Measurements from ENCODE around the gene SLMAP.
"Not testable (repeated sequence)": the region's sequence is repeated elsewhere in the genome, so short reads cannot be mapped to it uniquely, and the experiment has no call there.

Gene SLMAP

DNA sequence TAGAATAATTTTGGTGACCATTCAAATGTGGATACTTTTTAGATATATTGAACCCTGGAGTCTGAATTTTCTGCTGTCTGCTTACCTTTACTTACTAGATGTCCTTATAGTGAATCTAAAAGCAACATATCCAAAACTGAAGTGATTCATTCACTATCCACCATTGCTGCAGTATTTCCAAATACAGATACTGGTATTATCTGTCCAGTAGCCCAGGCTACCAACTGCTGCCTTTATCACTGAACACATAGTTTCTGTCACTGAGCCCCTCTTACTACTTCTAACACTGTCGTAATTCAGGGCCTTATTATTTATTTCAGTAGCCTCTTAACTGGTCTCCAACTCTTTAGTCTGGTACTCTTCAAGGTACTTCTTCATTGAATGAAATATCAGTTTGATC lies 49.2 kb downstream of the SLMAP start:
- no peaks in the 10 kb centered on the region for H3K9me3 ChIP-seq (ENCODE audit: insufficient read depth, low read length, severe bottlenecking)
- ATAC-seq (ENCODE audit: insufficient read depth, low read depth) (no peak), DNase-seq (no peak)
- H3K79me2 ChIP-seq (ENCODE audit: insufficient read depth, low read length) = peaks cover 88% of the 10 kb centered on the region
- no peak overlapping the region for H3K9ac ChIP-seq (ENCODE audit: low read depth, low read length)
- H4K20me1 ChIP-seq (ENCODE audit: insufficient read depth, low read length) = peaks cover 36% of the 10 kb centered on the region
- H3K4me3 ChIP-seq (ENCODE audit: low read depth in 1 of 2, low read length in 2 of 2) = no peak overlapping the region
- H3K4me2 ChIP-seq (ENCODE audit: insufficient read depth, low read length) = no peak overlapping the region
- H3K27ac ChIP-seq (ENCODE audit: low read length) = no peak overlapping the region
- TF ChIP-seq, protein P1, sequence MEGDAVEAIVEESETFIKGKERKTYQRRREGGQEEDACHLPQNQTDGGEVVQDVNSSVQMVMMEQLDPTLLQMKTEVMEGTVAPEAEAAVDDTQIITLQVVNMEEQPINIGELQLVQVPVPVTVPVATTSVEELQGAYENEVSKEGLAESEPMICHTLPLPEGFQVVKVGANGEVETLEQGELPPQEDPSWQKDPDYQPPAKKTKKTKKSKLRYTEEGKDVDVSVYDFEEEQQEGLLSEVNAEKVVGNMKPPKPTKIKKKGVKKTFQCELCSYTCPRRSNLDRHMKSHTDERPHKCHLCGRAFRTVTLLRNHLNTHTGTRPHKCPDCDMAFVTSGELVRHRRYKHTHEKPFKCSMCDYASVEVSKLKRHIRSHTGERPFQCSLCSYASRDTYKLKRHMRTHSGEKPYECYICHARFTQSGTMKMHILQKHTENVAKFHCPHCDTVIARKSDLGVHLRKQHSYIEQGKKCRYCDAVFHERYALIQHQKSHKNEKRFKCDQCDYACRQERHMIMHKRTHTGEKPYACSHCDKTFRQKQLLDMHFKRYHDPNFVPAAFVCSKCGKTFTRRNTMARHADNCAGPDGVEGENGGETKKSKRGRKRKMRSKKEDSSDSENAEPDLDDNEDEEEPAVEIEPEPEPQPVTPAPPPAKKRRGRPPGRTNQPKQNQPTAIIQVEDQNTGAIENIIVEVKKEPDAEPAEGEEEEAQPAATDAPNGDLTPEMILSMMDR (IDR thresholded peaks at IDR 0.05; ENCODE audit: borderline replicate concordance, extremely low read depth, low read length, poor library complexity, severe bottlenecking) = no peak
- no peak for TF ChIP-seq EZH2 (IDR thresholded peaks at IDR 0.05; ENCODE audit: borderline replicate concordance, low read depth, low read length, severe bottlenecking)
- H3K36me3 ChIP-seq (ENCODE audit: insufficient read depth, low read length) = no peaks in the 10 kb centered on the region
- no peak overlapping the region for H2AFZ ChIP-seq (ENCODE audit: low read depth, low read length)
- peaks cover 8% of the 10 kb centered on the region; the same call in 1 of the 2 replicates for H3K4me1 ChIP-seq (ENCODE audit: insufficient read depth, low read length)
- no peaks in the 10 kb centered on the region for H3K27me3 ChIP-seq (ENCODE audit: insufficient read depth, low read length, poor library complexity)

DNA sequence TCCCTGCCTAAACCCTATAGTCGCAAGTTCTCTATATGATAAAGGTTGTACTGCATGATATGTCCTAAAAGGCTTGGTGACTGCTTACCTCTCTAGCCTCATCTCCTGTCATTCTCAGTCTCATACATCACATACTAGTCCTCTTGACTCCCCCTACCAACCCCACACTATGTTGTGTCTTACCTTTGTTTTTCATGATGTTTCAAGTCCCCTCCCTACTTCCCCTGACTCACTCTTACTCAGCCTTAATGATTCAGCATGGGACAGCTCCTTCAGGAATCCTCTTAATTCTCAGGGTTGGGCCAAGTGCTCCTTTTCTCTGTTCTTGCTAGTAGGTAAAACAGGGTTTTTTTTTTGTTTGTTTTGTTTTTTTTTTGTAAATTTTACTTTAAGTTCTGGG lies 49.6 kb downstream of the SLMAP start:
- no peak overlapping the region for H3K9ac ChIP-seq (ENCODE audit: low read depth, low read length)
- H3K36me3 ChIP-seq (ENCODE audit: insufficient read depth, low read length) = no peaks in the 10 kb centered on the region
- peaks cover 87% of the 10 kb centered on the region for H3K79me2 ChIP-seq (ENCODE audit: insufficient read depth, low read length)
- H4K20me1 ChIP-seq (ENCODE audit: insufficient read depth, low read length) = peaks cover 32% of the 10 kb centered on the region
- no peak for TF ChIP-seq EZH2 (IDR thresholded peaks at IDR 0.05; ENCODE audit: borderline replicate concordance, low read depth, low read length, severe bottlenecking)
- TF ChIP-seq, protein P1 (IDR thresholded peaks at IDR 0.05; ENCODE audit: borderline replicate concordance, extremely low read depth, low read length, poor library complexity, severe bottlenecking) = no peak
- H3K4me1 ChIP-seq (ENCODE audit: insufficient read depth, low read length) = peaks cover 8% of the 10 kb centered on the region; the same call in 1 of the 2 replicates
- H3K9me3 ChIP-seq (ENCODE audit: insufficient read depth, low read length, severe bottlenecking) = no peaks in the 10 kb centered on the region
- H3K4me3 ChIP-seq (ENCODE audit: low read depth in 1 of 2, low read length in 2 of 2) = no peak overlapping the region
- no peak overlapping the region for H3K27ac ChIP-seq (ENCODE audit: low read length)
- no peaks in the 10 kb centered on the region for H3K27me3 ChIP-seq (ENCODE audit: insufficient read depth, low read length, poor library complexity)
- no peak overlapping the region for H3K4me2 ChIP-seq (ENCODE audit: insufficient read depth, low read length)
- DNase-seq = no peak
- ATAC-seq (ENCODE audit: insufficient read depth, low read depth) = no peak
- H2AFZ ChIP-seq (ENCODE audit: low read depth, low read length) = no peak overlapping the region

DNA sequence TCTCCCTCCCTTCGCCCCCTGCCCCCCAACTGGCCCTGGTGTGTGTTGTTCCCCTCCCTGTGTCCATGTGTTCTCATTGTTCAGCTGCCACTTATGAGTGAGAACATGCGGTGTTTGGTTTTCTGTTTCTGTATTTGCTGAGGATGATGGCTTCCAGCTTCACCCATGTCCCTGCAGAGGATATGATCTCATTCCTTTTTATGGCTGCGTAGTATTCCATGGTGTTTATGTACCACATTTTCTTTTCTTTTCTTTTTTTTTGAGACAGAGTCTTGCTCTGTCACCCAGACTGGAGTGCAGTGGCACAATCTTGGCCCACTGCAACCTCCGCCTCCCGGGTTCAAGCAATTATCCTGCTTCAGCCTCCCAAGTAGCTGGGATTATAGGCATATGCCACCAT lies 50.1 kb downstream of the SLMAP start:
- not testable (repeated sequence) for H3K9me3 ChIP-seq (ENCODE audit: insufficient read depth, low read length, severe bottlenecking); H3K4me3 ChIP-seq (ENCODE audit: low read depth in 1 of 2, low read length in 2 of 2); H3K27ac ChIP-seq (ENCODE audit: low read length); H3K4me1 ChIP-seq (ENCODE audit: insufficient read depth, low read length); H3K4me2 ChIP-seq (ENCODE audit: insufficient read depth, low read length); H3K36me3 ChIP-seq (ENCODE audit: insufficient read depth, low read length); H2AFZ ChIP-seq (ENCODE audit: low read depth, low read length); H3K9ac ChIP-seq (ENCODE audit: low read depth, low read length); ATAC-seq (ENCODE audit: insufficient read depth, low read depth); DNase-seq; H3K27me3 ChIP-seq (ENCODE audit: insufficient read depth, low read length, poor library complexity)
- H4K20me1 ChIP-seq (ENCODE audit: insufficient read depth, low read length) = peaks cover 28% of the 10 kb centered on the region
- peaks cover 88% of the 10 kb centered on the region for H3K79me2 ChIP-seq (ENCODE audit: insufficient read depth, low read length)

DNA sequence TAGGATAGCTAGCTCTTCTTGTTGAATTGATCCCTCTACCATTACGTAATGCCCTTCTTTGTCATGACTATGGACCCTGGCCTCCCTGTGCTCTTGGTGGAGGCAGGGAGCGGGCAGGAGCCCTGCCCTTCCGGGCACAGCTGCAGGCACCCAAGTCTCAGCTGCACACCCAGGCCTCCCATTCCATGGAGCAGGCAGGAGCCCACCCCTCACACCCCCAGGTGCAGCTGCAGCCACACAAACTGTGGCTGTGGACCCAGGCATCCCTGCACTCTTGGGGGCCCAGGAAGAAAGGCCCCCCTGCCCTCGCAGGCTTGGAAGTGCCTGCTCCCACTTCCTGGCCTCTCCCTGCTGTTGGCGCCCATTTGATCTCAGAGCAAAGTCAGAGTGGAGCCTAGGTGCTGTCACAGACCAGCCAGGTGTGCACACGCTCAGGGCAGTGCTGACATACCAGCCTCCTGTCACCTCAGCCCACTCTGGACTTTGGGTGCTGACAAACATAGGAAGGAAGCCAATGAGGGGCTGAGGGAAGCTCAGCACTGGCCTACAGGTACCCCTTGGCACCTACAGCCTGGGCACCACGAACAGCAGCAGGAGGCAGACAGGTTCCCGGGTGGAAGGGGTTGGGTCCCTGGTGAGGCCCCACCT lies 53.0 kb downstream of the SLMAP start:
- Histone ChIP-seq H3K27ac (ENCODE audit: low read length) (no peak overlapping the region), H3K27me3 (ENCODE audit: insufficient read depth, low read length, poor library complexity) (no peaks in the 10 kb centered on the region), H3K9me3 (ENCODE audit: insufficient read depth, low read length, severe bottlenecking) (no peaks in the 10 kb centered on the region), H2AFZ (ENCODE audit: low read depth, low read length) (no peak overlapping the region), H4K20me1 (ENCODE audit: insufficient read depth, low read length) (peaks cover 27% of the 10 kb centered on the region), H3K4me3 (ENCODE audit: low read depth in 1 of 2, low read length in 2 of 2) (no peak overlapping the region), H3K36me3 (ENCODE audit: insufficient read depth, low read length) (no peaks in the 10 kb centered on the region), H3K4me2 (ENCODE audit: insufficient read depth, low read length) (no peak overlapping the region), H3K4me1 (ENCODE audit: insufficient read depth, low read length) (peaks cover 5% of the 10 kb centered on the region; the same call in 1 of the 2 replicates), H3K79me2 (ENCODE audit: insufficient read depth, low read length) (peaks cover 93% of the 10 kb centered on the region), H3K9ac (ENCODE audit: low read depth, low read length) (no peak overlapping the region)
- no peak for DNase-seq
- no peak for TF ChIP-seq EZH2 (IDR thresholded peaks at IDR 0.05; ENCODE audit: borderline replicate concordance, low read depth, low read length, severe bottlenecking)
- TF ChIP-seq, protein P1 (IDR thresholded peaks at IDR 0.05; ENCODE audit: borderline replicate concordance, extremely low read depth, low read length, poor library complexity, severe bottlenecking) = no peak
- no peak for ATAC-seq (ENCODE audit: insufficient read depth, low read depth)
